Embryonic facial prominence (tissue), 1 donor: ENCODE data around the gene GAK.

Source experiments
- DNase-seq: peaks from one replicate; pipeline ENCODE4 v3.0.0-alpha.2; 2016; ENCODE audit errors: extremely low spot score

Gene GAK

GRCh38 chr4:872241-872981 is 59.7 kb downstream of the GAK start:
- DNase-seq: no peak

DNA sequence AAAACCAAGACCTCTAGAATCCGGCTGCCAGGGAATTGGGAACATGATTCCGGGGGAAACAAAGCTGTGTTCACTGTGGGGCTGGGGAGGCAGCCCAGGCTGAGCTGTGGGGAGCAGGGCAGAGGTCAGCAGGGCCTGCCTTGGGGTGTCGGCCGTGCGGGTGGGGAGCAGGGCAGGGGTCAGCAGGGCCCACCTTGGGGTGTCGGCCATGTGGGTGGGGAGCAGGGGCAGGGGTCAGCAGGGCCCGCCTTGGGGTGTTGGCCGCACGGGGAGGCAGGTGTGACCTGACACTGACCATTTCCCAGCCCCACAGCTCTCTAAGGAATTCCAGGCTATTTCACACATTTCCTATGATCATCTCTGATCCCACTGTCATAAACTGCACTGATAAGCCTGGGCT is 60.6 kb downstream of the GAK start:
- no peak for DNase-seq

GRCh38 chr4:870951-871350 is 61.2 kb downstream of the GAK start:
- no peak for DNase-seq

DNA sequence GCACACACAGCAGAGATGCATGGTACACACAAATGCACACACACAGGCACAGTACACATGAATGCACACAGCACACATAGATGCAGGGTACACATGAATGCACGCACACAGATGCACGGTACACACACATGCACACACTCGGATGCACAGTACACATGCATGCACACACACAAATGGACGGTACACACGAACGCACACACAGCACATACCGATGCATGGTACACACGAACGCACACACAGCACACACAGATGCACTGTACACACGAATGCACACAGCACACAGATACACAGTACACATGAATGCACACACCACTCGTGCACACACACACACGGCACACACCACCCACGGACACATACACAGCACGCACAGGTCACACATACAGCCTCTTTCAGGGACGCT is 62.3 kb downstream of the GAK start:
- DNase-seq: no peak

DNA sequence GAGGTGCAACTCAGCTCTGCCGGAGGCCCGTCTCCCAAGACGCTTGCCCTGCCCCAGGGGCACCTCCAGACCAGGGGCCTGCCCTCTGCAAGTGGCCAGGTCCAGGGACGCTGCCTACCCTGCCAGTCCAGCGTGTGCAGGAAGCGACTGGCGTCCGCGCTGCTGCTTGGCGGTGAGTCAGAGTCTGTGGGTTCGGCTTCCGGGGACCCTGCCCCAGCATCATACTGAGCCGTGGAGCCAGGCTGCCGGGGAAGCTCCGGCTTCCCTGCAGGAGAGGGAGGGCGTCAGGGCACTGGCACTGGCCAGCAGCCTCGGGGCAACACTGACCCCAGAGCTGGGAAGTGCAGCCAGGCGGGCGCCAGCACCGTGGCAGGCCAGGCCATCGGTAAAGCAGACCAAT is 63.7 kb downstream of the GAK start:
- no peak for DNase-seq

DNA sequence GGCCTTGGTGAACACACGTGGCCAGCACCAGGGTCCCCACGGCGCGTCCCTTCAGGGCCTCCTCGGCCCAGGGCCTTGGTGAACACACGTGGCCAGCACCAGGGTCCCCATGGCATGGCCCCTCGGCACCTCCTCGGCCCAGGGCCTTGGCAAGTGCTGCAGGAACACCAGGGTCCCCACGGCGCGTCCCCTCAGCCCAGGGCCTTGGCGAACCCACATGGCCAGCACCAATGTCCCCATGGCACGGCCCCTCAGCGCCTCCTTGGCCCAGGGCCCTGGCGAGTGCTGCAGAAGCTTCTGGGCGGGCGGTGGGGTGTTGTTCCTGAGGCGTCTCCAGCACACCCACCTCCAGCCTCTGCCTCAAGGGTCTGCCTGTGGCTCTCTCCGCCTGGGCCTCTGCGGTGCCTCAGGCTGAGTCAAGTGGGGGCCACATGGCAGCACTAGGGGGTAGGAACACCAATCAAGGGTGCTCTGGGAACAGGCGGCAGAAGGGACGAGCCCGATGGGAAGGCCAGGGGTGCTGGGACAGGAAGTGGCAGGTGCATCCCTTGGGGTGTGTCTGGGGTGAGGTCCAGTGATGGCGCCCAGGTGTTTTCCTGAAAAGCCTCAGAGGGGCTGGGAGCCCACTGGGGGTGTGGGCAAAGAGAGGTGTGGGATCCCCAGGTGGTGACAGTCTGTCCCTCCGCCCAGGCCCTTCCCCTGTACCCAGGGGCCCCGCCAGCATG is 64.4 kb downstream of the GAK start:
- no peak for DNase-seq

- no peak for DNase-seq
Observed at GRCh38 chr4:866761-867390, 65.2 kb downstream of the GAK start.

DNA sequence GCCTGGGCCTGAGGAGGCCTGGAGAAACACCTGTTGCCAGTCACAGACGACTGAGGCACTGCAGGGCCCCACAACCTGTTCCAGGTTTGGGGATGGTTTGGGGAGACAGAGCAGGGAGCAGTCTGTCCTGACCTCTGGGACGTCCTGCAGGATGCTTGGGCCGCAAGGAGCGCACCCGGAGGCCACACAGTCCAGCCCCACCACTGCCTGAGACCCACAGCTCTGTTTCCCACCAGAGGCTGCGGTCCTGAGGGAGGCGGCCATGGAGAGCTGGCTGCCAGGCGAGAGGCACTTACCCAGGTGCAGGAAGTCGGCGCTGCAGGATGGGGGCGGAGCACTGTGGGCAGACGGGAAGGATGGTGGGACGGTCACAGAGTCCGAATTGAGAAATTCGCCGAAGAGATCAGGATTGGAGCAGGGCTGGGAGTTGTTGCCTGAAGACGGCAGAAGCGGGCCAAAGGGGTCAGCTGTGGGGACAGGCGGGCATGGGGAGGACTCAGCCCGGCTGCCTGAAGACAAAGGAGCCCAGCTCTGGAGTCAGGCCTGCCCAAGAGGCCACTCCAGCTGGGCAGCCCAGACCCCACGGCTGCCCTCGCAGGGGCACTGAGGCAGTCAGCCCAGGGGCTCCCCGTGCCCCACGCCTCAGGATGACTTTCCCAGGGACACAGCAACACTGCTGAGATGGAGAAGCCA is 65.9 kb downstream of the GAK start:
- DNase-seq: no peak

DNA sequence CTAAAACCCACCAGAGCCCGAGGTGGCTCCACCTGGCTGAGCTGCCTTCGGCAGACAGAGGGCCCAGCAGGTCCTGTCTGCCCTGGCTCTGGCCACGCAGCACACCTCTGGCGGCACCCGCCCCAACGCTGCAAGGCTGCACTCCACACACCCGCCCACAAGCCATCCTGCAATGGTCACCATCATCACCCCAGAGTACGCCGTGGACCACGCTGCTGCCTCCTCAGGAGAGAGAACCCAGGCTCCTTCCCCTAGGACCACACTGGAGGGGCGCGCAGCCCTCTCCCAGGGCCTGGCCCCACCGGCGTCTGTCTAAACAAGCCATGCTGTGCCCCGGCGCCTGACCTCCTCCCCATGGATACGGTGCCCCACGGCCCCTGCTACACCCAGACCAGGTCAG is 66.5 kb downstream of the GAK start:
- DNase-seq: no peak

DNA sequence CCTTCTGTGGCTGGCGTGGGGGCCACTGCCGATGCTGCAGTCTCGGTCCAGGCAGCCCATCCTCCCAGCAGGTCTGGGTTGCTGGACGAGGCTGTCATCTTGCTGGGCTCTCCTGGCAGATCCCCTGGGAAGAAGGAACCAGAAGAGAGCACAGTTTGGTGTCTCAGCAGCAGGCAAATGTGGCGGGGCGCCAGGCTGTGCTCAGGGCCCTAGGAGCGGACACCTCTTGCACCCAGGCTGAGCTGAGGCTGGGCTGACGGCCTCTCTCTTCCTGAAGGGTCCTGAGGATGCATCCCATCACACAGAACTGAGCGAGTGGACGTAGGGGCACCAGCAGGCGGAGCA is 67.0 kb downstream of the GAK start:
- DNase-seq: no peak

GRCh38 chr4:864456-865120 is 67.5 kb downstream of the GAK start:
- DNase-seq: no peak

- no peak for DNase-seq
Observed at GRCh38 chr4:860561-860960, 71.6 kb downstream of the GAK start.

- DNase-seq: no peak
Observed at GRCh38 chr4:859496-859895, 72.6 kb downstream of the GAK start.

DNA sequence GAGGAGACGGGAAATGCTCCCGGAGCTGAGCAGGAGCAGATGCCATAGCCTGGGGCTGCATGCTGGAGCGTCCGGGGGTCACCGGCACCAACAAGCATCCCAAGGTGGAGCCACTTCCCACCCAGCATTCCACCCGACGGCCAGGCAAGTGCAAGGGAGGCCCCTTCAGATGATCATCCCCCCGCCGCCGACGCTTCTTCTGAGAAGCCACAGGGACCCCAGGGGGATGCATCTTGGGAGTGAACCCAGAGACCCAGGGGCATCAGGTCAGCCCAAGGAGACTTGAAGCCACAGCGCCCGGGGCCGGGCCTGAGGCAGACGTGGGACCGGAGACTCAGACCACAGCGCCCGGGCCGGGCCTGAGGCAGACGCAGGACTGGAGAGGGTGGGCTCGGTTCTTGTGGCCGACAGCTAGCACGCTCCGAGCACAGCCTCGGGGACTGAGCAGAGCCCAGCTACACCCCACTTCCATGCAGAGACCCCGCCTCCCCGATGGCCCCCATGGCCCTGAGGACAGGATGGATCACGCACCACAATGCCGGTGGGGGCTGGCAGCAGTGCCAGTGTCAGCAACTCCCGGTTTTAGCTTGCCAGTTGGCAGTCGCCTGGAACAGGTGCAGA is 73.2 kb downstream of the GAK start:
- no peak for DNase-seq

DNA sequence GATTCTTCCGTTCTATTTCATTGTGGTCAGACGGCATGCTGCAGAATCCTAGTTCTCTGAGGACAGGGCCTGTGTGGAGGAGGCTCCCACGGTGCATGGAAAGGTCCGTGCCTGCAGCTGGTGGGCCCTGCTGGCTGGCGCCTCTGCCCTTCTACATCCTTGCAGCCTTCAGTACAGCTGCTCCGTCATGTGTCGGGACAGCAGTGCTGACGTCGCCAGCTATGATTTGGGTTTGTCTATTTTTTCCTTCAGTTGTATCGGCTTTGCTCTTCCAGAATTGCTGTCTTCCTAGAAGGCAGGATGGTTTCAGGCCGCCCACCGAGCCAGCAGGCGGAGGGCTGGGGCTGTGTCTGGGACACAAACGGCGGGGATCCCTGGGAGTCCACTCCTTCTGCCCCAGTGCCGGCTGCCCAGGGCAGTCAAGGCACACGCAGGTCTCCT is 74.1 kb downstream of the GAK start:
- DNase-seq: no peak

- no peak for DNase-seq
Observed at GRCh38 chr4:857461-857860, 74.7 kb downstream of the GAK start.

GRCh38 chr4:856225-856901 is 75.8 kb downstream of the GAK start:
- no peak for DNase-seq

GRCh38 chr4:855880-856224 is 76.3 kb downstream of the GAK start:
- DNase-seq: no peak

DNA sequence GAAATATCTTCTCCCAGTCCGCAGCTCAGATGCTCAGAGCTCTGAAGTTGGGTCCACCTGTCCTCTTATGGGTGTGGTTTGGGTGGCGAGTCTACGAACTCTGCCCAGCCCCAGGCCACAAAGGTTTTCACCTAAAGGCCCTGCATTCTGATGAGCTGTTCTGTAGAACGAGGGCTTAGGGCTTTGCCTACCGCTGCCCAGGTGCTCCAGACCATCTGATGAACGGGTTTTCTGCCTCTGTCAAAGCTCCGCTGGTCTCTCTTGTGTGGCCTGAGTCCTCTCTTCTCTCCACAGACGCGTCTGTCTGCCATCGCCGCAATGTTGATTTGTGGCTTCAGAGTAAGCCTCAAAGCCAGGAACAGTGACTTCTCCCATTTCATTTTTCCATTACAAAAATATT is 77.8 kb downstream of the GAK start:
- DNase-seq: no peak

DNA sequence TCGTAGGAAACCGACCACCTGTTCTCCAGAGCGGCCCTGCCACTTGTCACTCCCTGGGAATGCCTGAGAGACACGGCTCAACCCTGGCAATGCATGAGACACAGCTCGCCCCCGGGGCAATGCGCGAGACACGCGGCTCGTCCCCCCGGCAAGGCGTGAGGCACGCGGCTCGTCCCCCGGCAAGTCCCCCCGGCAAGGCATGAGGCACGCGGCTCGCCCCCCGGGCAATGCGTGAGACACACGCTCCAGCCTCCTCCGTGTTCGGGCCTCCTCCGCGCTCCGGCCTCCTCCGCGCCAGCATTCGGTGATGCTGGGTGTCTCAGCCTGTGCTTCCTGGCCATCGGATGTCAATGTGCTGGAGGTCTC is 78.7 kb downstream of the GAK start:
- no peak for DNase-seq
